Measurements from ENCODE around the gene CLTCL1. TPM values are rescaled to one million over a fixed set of nuclear protein-coding genes. Genes with fewer than 3 reads are reported as not detected.

The CLTCL1 gene
- total and polyA plus RNA-seq, 9 of the 15 experiments (the other 6 are each of a cell fraction or from before 2014, with no cell fraction given), result 1.1 to 11.7 (median 5.0) TPM

DNA sequence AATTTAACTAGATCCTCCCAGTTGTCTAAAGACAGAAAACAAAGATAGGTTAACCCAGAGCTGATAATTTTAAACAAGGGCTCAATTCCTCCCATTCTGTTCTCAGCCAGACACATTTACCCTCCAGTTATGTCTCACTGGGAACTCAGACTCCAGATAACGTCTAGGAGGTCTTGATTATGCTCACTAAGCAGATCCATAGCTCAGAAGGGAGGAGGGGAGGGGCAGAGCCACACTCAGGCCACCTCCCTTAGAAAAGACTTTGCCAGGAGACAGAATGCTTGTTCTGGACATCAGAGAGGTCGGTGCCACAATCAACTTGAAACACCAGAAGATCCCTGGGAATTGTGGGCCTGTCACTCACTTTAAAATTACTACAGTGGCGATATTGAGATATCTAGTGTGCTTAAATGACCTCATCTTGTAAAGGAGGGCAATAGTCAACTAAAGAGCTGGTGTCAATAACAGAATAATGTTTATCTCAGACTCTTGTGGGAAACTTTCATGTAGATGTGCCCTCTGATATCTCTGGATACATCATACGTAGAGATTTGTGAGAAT lies 83.2 kb downstream of the CLTCL1 start (continued):
- TF ChIP-seq ATF1 (CRISPR knock-in tag; IDR thresholded peaks at IDR 0.05), result no peak
- TF ChIP-seq ATF1 (tag; IDR thresholded peaks at IDR 0.05), result no peak
- no peak; the same call in 1 of the 2 replicates for TF ChIP-seq GATA2 (CRISPR knock-in tag; IDR thresholded peaks at IDR 0.05)
- no peak for TF ChIP-seq POLR2G (IDR thresholded peaks at IDR 0.05; ENCODE audit: low read depth, low read length)
- TF ChIP-seq GTF2F1 (IDR thresholded peaks at IDR 0.05; ENCODE audit: low read depth, low read length), result no peak
- TF ChIP-seq SAP30 (IDR thresholded peaks at IDR 0.05; ENCODE audit: borderline replicate concordance, insufficient read depth, low read depth, low read length, poor library complexity, severe bottlenecking), result no peak
- TF ChIP-seq GTF2B (IDR thresholded peaks at IDR 0.05; ENCODE audit: extremely low read depth, insufficient read length), result no peak
- TF ChIP-seq HIVEP1 (CRISPR knock-in tag; IDR thresholded peaks at IDR 0.05), result 0 out of 2 replicates have a peak, but pooled peaks have one; percentile 28
- TF ChIP-seq ZNF561 (CRISPR knock-in tag; conservative IDR thresholded peaks at IDR 0.05), result no peak
- TF ChIP-seq MTA2 (IDR thresholded peaks at IDR 0.05; ENCODE audit: low read depth), result no peak
- no peak for TF ChIP-seq ZNF449 (CRISPR knock-in tag; IDR thresholded peaks at IDR 0.05)
- TF ChIP-seq ZNF584 (CRISPR knock-in tag; IDR thresholded peaks at IDR 0.05; ENCODE audit: low read depth), result no peak
- no peak for TF ChIP-seq FIP1L1 (IDR thresholded peaks at IDR 0.05; ENCODE audit: low read depth, low read length, poor library complexity, severe bottlenecking)
- TF ChIP-seq GABPB1 (CRISPR knock-in tag; IDR thresholded peaks at IDR 0.05), result 0 out of 2 replicates have a peak, but pooled peaks have one; percentile 37
- no peak for TF ChIP-seq HMG20B (CRISPR knock-in tag; IDR thresholded peaks at IDR 0.05)
- TF ChIP-seq ZKSCAN3 (CRISPR knock-in tag; IDR thresholded peaks at IDR 0.05), result no peak
- no peak for TF ChIP-seq GATAD2B (IDR thresholded peaks at IDR 0.05; ENCODE audit: borderline replicate concordance)
- no peak for TF ChIP-seq STAG1 (CRISPR knock-in tag; IDR thresholded peaks at IDR 0.05; ENCODE audit: borderline replicate concordance)
- TF ChIP-seq TAF15 (IDR thresholded peaks at IDR 0.05; ENCODE audit: low read depth, low read length), result no peak
- no peak for TF ChIP-seq MLX (CRISPR knock-in tag; conservative IDR thresholded peaks at IDR 0.05)
- no peak for TF ChIP-seq RAD51 (IDR thresholded peaks at IDR 0.05; ENCODE audit: borderline replicate concordance, low read depth)
- no peak for TF ChIP-seq WHSC1 (IDR thresholded peaks at IDR 0.05; ENCODE audit: low read length)
- 0 out of 2 replicates have a peak, but pooled peaks have one; percentile 37 for TF ChIP-seq ZFP1 (CRISPR knock-in tag; IDR thresholded peaks at IDR 0.05)
- TF ChIP-seq NONO (IDR thresholded peaks at IDR 0.05; ENCODE audit: low read depth in 2 of 2, low read length in 1 of 2), result no peak
- TF ChIP-seq POLR2A (conservative IDR thresholded peaks at IDR 0.05), result no peak
- no peak for TF ChIP-seq RAD21 (CRISPR knock-in tag; conservative IDR thresholded peaks at IDR 0.05 in 1 of 2, IDR thresholded peaks at IDR 0.05 in 1 of 2)
- no peak for TF ChIP-seq RHOXF2B (CRISPR knock-in tag; conservative IDR thresholded peaks at IDR 0.05)
